Endothelial cell of coronary artery (primary cell): ENCODE measurements around the gene NDUFS1. TPM values are rescaled to one million over a fixed set of nuclear protein-coding genes. Genes with fewer than 3 reads are reported as not detected.

ENCODE experiments used
- total RNA-seq: library from RNA; depleted of rRNA; stranded (reverse); fragments of >200 nt; gene quantifications from 2 replicates; pipeline ENCODE4 v1.2.3, GENCODE V29; 2014

The NDUFS1 gene
- 114 and 126 TPM in 2 replicates for total RNA-seq

GRCh38 chr2:206159346-206160124, at the start of gene NDUFS1, which contains the start of gene EEF1B2:
Gene NDUFS1, minus strand, starts transcription at chr2:206159444. Its CDS starts 5,766 bp downstream, at chr2:206153678.
Gene EEF1B2, plus strand, starts transcription at chr2:206159895. Its CDS starts 85 bp downstream, at chr2:206159980.

GRCh38 chr2:206085742-206086445, 73.3 kb downstream of the NDUFS1 start, which contains the start of gene INO80D:
Gene INO80D, minus strand, starts transcription at chr2:206086174. Its CDS starts 23,158 bp downstream, at chr2:206063016.

Other genes starting within 250 kb of the NDUFS1 start
- gene INO80D, start 73.3 kb downstream of the NDUFS1 start, total RNA-seq: 5.1 and 7.6 TPM in 2 replicates
- 929 and 973 TPM in 2 replicates for gene EEF1B2, start 451 bp upstream of the NDUFS1 start, total RNA-seq
- gene ZDBF2, start 115.2 kb upstream of the NDUFS1 start, total RNA-seq: 9.3 and 14.2 TPM in 2 replicates